Neural progenitor cell (in vitro differentiated cells): ENCODE data around the gene C10orf67.

Experiments used
- CTCF ChIP-seq: fragments of 200-600 bp; sonication (generic); IDR thresholded peaks from 2 replicates; pipeline ENCODE4 v1.5.1; 2017; ENCODE audit warnings: antibody characterized with exemption, mild to moderate bottlenecking
- EZH2 ChIP-seq: fragments of 200-600 bp; sonication (generic); IDR thresholded peaks from 2 replicates; pipeline ENCODE4 v1.6.1; 2017; ENCODE audit warnings: antibody characterized with exemption, mild to moderate bottlenecking, moderate library complexity

DNA sequence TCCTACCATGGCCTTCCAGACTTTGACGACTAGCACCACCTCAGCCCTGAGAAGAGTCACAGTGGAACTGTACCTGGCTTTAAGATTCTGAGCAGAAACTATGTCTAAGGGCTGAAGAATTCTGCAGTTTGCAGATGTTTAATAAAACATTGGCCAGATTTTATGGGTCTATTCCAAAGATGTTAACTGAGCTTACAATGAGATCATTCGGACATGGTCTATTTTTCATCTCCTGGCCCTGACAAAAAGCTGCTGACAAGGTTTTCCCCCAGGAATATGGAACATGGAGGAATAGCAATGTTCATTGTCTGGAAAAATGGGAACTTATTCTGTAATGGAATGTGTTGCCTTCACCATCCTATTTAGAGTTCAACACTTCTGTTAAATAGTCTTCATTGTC, 86.1 kb downstream of the C10orf67 start:
- TF ChIP-seq CTCF: no peak
- no peak for TF ChIP-seq EZH2
